ENCODE results near the gene TSC22D2. TPM values are rescaled to one million over a fixed set of nuclear protein-coding genes. Genes with fewer than 3 reads are reported as not detected.

Gene TSC22D2
- total and polyA plus RNA-seq, 2 donors (not counting 3 experiments of a cell fraction or from before 2014, with no cell fraction given), result 7.6 to 43.9 TPM

DNA sequence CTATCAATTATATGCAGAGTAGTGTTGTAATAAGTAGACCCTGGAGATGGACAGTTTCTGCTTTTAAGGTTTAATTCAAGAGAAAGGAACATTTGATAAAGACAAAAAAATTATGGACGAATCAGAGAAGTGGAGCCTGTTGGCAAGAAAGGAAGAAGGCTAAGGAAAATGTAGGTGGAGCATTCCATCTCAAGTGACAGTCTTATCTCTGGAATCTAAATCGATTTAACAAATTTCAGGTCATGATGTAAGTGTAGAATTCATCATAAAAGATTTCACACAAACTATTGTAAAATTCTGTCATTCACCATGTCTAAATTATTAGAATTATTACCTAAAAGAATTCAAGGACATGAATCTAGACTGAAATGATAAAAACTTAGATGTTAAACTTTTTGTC lies 36.3 kb downstream of the TSC22D2 start:
- no peak for FAIRE-seq
- no peak overlapping the region for H3K4me3 ChIP-seq (replicated peaks in 1 of 3; ENCODE audit: insufficient read depth in 1 of 3, low read depth in 1 of 3, low read length in 3 of 3)
- peaks cover 8% of the 10 kb centered on the region for H4K20me1 ChIP-seq (replicated peaks; ENCODE audit: control insufficient read depth, extremely low read depth, insufficient read depth, low read length)
- TF ChIP-seq JUN (IDR thresholded peaks at IDR 0.05; ENCODE audit: borderline replicate concordance, insufficient read depth, insufficient read length, low read depth) (no peak), FOS (IDR thresholded peaks at IDR 0.05; ENCODE audit: borderline replicate concordance, insufficient read depth, low read length) (no peak), EZH2 (IDR thresholded peaks at IDR 0.05; ENCODE audit: borderline replicate concordance, low read depth, low read length, severe bottlenecking) (no peak), POLR2A (IDR thresholded peaks at IDR 0.05; ENCODE audit: low read depth, low read length) (no peak), MYC (IDR thresholded peaks at IDR 0.05; ENCODE audit: low read depth, low read length) (no peak), GATA2 (IDR thresholded peaks at IDR 0.05; ENCODE audit: insufficient read depth, insufficient read length, low read depth, low read length) (no peak), POLR2AphosphoS5 (IDR thresholded peaks at IDR 0.05; ENCODE audit: insufficient read depth, low read depth, low read length) (no peak)
- TF ChIP-seq, protein P1, sequence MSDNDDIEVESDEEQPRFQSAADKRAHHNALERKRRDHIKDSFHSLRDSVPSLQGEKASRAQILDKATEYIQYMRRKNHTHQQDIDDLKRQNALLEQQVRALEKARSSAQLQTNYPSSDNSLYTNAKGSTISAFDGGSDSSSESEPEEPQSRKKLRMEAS (IDR thresholded peaks at IDR 0.05; ENCODE audit: insufficient read depth, insufficient read length), result no peak
- TF ChIP-seq, protein P2, sequence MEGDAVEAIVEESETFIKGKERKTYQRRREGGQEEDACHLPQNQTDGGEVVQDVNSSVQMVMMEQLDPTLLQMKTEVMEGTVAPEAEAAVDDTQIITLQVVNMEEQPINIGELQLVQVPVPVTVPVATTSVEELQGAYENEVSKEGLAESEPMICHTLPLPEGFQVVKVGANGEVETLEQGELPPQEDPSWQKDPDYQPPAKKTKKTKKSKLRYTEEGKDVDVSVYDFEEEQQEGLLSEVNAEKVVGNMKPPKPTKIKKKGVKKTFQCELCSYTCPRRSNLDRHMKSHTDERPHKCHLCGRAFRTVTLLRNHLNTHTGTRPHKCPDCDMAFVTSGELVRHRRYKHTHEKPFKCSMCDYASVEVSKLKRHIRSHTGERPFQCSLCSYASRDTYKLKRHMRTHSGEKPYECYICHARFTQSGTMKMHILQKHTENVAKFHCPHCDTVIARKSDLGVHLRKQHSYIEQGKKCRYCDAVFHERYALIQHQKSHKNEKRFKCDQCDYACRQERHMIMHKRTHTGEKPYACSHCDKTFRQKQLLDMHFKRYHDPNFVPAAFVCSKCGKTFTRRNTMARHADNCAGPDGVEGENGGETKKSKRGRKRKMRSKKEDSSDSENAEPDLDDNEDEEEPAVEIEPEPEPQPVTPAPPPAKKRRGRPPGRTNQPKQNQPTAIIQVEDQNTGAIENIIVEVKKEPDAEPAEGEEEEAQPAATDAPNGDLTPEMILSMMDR (IDR thresholded peaks at IDR 0.05; ENCODE audit: extremely low read depth in 1 of 2, insufficient read depth in 1 of 2, low read depth in 1 of 2, low read length in 2 of 2), result no peak
- H3K9ac ChIP-seq (replicated peaks; ENCODE audit: extremely low read depth, insufficient read depth, low read length), result no peak overlapping the region
- ChIA-PET CTCF (interaction anchor here (1.7 kb wide), 1 partner anchor 12 kb away, joined by 4 read pairs; no protein-coding TSS in a partner anchor), POLR2A (no interaction called here)
- peaks cover 78% of the 10 kb centered on the region for H3K79me2 ChIP-seq (ENCODE audit: control insufficient read depth, insufficient read depth, low read length)
- dilution Hi-C loops (cut with MboI; ENCODE audit: extremely low pct_ligation_motif_present, low sequenced_read_pairs) (no loop called here), intact Hi-C loops (cut with micrococcal nuclease) (no loop called here)
- H3K27me3 ChIP-seq (ENCODE audit: control insufficient read depth in 2 of 2, insufficient read depth in 2 of 2, low read length in 2 of 2), result no peaks in the 10 kb centered on the region
- H3K27ac ChIP-seq (ENCODE audit: insufficient read depth, low read depth, low read length), result no peak overlapping the region
- BruUV-seq (replicated peaks), result no TSS peak
- no peaks in the 10 kb centered on the region for H3K9me1 ChIP-seq (replicated peaks; ENCODE audit: control insufficient read depth, extremely low read depth, insufficient read depth, low read length)
- no peaks in the 10 kb centered on the region for H3K9me3 ChIP-seq (replicated peaks; ENCODE audit: control insufficient read depth, insufficient read depth, low read length)
- H3K36me3 ChIP-seq (ENCODE audit: control insufficient read depth in 2 of 2, extremely low read depth in 1 of 2, insufficient read depth in 2 of 2, low read length in 2 of 2), result peaks cover 2 to 3% of the 10 kb centered on the region in 2 experiments
- no peak overlapping the region for H2AFZ ChIP-seq (ENCODE audit: low read depth, low read length)
- no peak for DNase-seq (ENCODE audit: low read depth, low spot score)
- H3K4me1 ChIP-seq (ENCODE audit: control insufficient read depth, extremely low read depth, insufficient read depth, low read length), result peaks cover 50% of the 10 kb centered on the region
- no peak overlapping the region for H3K4me2 ChIP-seq (ENCODE audit: insufficient read depth, low read length)

All from endothelial cell of umbilical vein (primary cell).